HCEC 1CT (cell line): ENCODE results near the gene CSTA.

Experiments used
- DNase-seq: peaks from one replicate; pipeline ENCODE4 v3.0.0-alpha.2; 2017

The CSTA gene

DNA sequence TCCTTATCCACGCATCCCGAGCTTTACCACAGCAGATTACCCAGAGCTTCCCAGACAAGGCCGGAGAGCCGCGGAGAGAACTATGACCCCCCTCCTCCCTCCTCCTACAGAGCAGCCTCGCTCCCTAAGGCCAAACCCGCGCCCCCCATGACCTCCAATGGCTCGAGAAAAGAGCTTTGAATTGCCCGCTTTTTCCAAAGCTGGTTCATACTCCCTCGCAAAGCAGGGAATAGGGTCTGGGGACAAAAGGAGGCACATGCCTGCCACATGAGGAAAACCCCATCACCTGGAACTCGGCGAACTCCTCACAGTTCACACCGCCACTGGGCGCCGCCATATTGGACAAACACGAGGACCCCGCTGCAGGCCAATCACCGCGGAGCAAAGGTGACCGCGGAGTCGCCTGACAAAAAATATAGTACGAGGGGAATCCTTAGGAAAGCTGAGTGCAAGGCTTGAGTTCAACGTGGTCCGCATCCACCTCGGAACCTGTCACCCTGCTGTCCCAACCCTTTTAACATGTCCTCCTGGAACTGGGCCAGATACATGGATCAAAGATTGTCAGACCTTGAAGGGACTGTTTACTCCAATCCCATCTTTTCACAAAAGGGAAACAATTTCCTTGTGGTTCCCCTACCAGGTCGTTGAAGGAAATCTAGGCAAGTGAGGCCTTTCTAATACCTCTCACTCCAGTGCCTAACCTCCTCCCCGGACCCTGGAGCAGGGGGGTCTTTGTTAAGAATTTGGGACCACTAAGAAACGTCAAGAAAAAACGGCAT, 58.0 kb downstream of the CSTA start, which contains the start of gene MIX23:
MIX23 (minus strand) TSS at position 344 of the 779 bp plus-strand sequence; CDS start at position 337, 7 bp downstream.
- DNase-seq = peak; percentile 83

DNA sequence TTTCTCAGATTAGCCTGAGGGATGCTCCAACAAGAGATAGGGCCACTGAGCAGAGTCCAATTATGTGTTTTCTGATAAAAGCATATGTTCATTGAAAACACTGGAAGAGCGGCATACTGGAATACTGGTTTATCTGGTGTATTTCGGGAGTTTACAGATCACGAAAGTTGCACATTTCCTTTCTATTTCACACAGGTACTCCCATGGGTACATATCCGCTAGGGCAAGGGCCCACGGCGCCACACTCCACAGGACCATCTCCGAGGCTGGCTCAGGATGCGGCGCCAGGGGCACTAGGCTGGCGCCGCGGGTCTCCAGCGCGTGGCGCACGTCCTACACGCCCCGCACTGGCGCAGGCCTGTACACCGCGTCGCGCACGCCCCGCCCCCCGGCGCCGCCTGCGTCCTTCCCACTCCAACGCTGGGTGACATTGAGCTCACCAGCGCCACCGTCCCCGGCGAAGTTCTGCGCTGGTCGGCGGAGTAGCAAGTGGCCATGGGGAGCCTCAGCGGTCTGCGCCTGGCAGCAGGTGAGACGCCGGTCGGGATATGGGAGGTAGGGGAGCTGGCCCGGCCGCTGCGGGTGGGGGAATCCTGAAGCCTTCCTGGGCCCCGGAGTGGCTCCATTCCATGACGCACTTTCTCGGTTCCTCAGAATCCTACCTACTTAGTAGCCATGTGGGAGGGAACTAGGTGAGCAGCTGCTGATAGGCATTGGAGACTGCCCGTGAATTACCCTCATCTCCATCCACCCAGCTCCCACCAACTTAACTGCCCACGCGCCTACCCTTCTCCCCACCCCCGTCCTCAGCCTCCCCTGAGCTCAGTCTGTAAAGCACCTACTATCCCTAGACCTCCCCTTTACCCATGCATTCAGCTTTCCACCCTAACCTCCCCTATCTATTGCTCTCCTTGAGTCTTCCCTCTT, 59.0 kb downstream of the CSTA start, which contains the start of gene FAM162A:
FAM162A (plus strand) TSS at position 412 of the 927 bp plus-strand sequence; CDS start at position 496, 84 bp downstream.
- DNase-seq = peak; percentile 89

GRCh38 chr3:122387709-122388108, 62.7 kb downstream of the CSTA start:
- DNase-seq = no peak

- DNase-seq = no peak
Observed at GRCh38 chr3:122389197-122389596, 64.1 kb downstream of the CSTA start.

DNA sequence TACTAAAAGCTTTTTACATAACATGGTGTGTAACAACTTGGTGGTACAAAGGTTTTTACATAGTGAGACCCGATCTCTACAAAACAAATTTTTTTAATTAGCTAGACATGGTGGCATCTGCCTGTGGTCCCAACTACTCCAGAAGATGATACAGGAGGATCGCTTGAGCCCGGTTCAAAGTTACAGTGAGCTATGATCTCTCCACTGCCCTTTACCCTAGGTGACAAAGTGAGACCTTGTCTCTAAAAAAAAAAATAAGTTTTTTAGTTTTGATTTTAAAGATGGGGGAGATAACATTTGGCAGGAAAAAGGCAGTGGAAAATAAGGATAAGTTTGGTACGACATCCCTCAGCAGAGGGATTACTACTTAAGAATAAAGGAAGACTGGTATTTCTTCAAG, 64.8 kb downstream of the CSTA start:
- no peak for DNase-seq

DNA sequence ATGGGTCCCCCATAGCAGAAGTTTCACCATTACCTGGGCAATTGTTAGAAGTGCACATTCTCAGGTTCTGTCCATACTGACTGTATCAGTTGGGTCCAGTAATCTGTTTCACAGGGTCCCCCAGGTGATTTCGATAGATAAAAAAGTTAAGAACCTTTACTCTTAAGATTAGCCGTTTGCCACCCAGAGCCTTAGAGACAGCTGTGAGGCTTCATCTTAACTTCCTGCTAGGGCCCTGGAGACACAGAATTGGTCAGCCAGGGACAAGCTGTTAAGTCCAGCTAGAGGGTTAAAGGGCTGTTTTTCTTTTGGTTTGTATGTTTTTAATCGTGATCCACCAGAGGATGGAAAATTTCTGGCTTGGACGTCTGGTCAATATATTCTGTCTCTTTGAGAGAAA, 65.6 kb downstream of the CSTA start:
- no peak for DNase-seq
